Upper lobe of left lung (tissue), 4 donors: ENCODE measurements around the gene KRTAP9-2.

Experiments used
- CTCF ChIP-seq, 6 experiments: fragments of 450-650 bp in 4 of 6; fragments of 200-600 bp in 2 of 6; sonication (generic) in 2 of 6; IDR thresholded peaks; one replicate each; pipeline ENCODE4 v1.5.1; 2016 to 2019; ENCODE audit warnings: antibody characterized with exemption in 6 of 6
- EP300 ChIP-seq, 4 donors: sonication (generic); formaldehyde crosslinking; IDR thresholded peaks; one replicate each; pipeline ENCODE4 v1.5.1; 2017; ENCODE audit warnings: antibody characterized with exemption in 4 of 4, control low read depth in 2 of 4
- POLR2AphosphoS5 ChIP-seq, 2 donors: sonication (generic); formaldehyde crosslinking; IDR thresholded peaks; one replicate each; pipeline ENCODE4 v1.5.1; 2017; ENCODE audit warnings: antibody characterized with exemption in 2 of 2

GRCh38 chr17:41267711-41268110 is 41.3 kb downstream of the KRTAP9-2 start:
- TF ChIP-seq EP300 (IDR thresholded peaks at IDR 0.05) (no peak), CTCF (IDR thresholded peaks at IDR 0.05) (no peak), POLR2AphosphoS5 (IDR thresholded peaks at IDR 0.05) (no peak)
